Neural cell (in vitro differentiated cells): Measurements from ENCODE around the gene OR5C1. TPM values are rescaled to one million over a fixed set of nuclear protein-coding genes. Genes with fewer than 3 reads are reported as not detected.

ENCODE experiments used
- H2AFZ ChIP-seq: fragments of 200-600, 300-800 bp; sonication (generic), shearing (Covaris generic); 2 replicates; pipeline ENCODE4 v1.6.0; 2014; ENCODE audit warnings: low read depth, mild to moderate bottlenecking, antibody characterized with exemption, low read length, moderate library complexity
- H3F3A ChIP-seq: fragments of 200-600 bp; shearing (Covaris generic); 2 replicates; pipeline ENCODE4 v1.6.1; 2016; ENCODE audit warnings: mild to moderate bottlenecking, moderate library complexity, mixed read lengths, antibody characterized with exemption, low read length; ENCODE audit not compliant: insufficient read depth, poor library complexity, severe bottlenecking
- H3K27ac ChIP-seq: fragments of 200-600, 300-800 bp; sonication (generic), shearing (Covaris generic); 2 replicates; pipeline ENCODE4 v1.5.1; 2014; ENCODE audit warnings: mild to moderate bottlenecking, low read length, moderate library complexity
- H3K27me3 ChIP-seq: fragments of 300-800, 200-600 bp; sonication (generic), shearing (Covaris generic); 2 replicates; pipeline ENCODE4 v1.6.0; 2014; ENCODE audit warnings: mild to moderate bottlenecking, low read depth, low read length, moderate library complexity; ENCODE audit not compliant: insufficient read depth
- H3K36me3 ChIP-seq: fragments of 300-800, 200-600 bp; sonication (generic), shearing (Covaris generic); 2 replicates; pipeline ENCODE4 v1.5.1; 2014; ENCODE audit warnings: mild to moderate bottlenecking, antibody characterized with exemption, low read length, moderate library complexity; ENCODE audit not compliant: insufficient read depth
- H3K4me2 ChIP-seq: fragments of 300-800, 200-600 bp; sonication (generic), shearing (Covaris generic); 2 replicates; pipeline ENCODE4 v1.6.0; 2014; ENCODE audit warnings: mild to moderate bottlenecking, low read length
- H3K4me3 ChIP-seq: fragments of 300-800, 200-600 bp; sonication (generic), shearing (Covaris generic); 2 replicates; pipeline ENCODE4 v1.5.1; 2014; ENCODE audit warnings: mild to moderate bottlenecking, low read length, moderate library complexity
- H3K79me2 ChIP-seq: fragments of 200-600 bp; shearing (Covaris generic); replicated peaks from 2 replicates; pipeline ENCODE4 v1.6.0; 2014; ENCODE audit warnings: mild to moderate bottlenecking, low read length, moderate library complexity; ENCODE audit not compliant: insufficient read depth
- H3K9ac ChIP-seq: fragments of 300-800, 200-600 bp; sonication (generic), shearing (Covaris generic); 2 replicates; pipeline ENCODE4 v1.6.1; 2016; ENCODE audit warnings: mild to moderate bottlenecking, low read length, mixed read lengths
- H3K9me2 ChIP-seq: fragments of 200-600 bp; shearing (Covaris generic); 2 replicates; pipeline ENCODE4 v1.6.1; 2016; ENCODE audit warnings: mild to moderate bottlenecking, low read length, mixed read lengths; ENCODE audit not compliant: insufficient read depth
- H3K9me3 ChIP-seq: fragments of 200-600, 300-800 bp; sonication (generic), shearing (Covaris generic); 2 replicates; pipeline ENCODE4 v1.6.1; 2016; ENCODE audit warnings: mild to moderate bottlenecking, mixed run types, low read length, moderate library complexity, mixed read lengths
- H4K20me1 ChIP-seq: fragments of 200-600 bp; shearing (Covaris generic); 2 replicates; pipeline ENCODE4 v1.6.1; 2016; ENCODE audit warnings: mild to moderate bottlenecking, mixed run types; ENCODE audit not compliant: insufficient read depth
- EP300 ChIP-seq: fragments of 450-650 bp; conservative IDR thresholded peaks from 2 replicates; pipeline ENCODE4 v1.6.1; 2014; ENCODE audit warnings: antibody characterized with exemption, mild to moderate bottlenecking, moderate library complexity; ENCODE audit not compliant: poor library complexity, severe bottlenecking
- EZH2 ChIP-seq: fragments of 200-600, 300-800 bp; shearing (Covaris generic), sonication (generic); IDR thresholded peaks from 2 replicates; pipeline ENCODE4 v1.6.1; 2014; ENCODE audit warnings: antibody characterized with exemption, low read length, borderline replicate concordance, mild to moderate bottlenecking; ENCODE audit not compliant: insufficient read depth, poor library complexity, severe bottlenecking
- MXI1 ChIP-seq: fragments of 450-650 bp; conservative IDR thresholded peaks from 2 replicates; pipeline ENCODE4 v1.6.1; 2014; ENCODE audit warnings: antibody characterized with exemption, mild to moderate bottlenecking; ENCODE audit not compliant: poor library complexity, severe bottlenecking
- POLR2AphosphoS5 ChIP-seq: IDR thresholded peaks from 2 replicates; pipeline ENCODE4 v1.6.1; 2012
- RAD21 ChIP-seq: fragments of 450-650 bp; conservative IDR thresholded peaks from 2 replicates; pipeline ENCODE4 v1.6.1; 2014; ENCODE audit warnings: antibody characterized with exemption, mild to moderate bottlenecking, moderate library complexity
- REST ChIP-seq: IDR thresholded peaks from 2 replicates; pipeline ENCODE4 v1.6.1; 2012; ENCODE audit warnings: borderline replicate concordance
- SMC3 ChIP-seq: fragments of 450-650 bp; conservative IDR thresholded peaks from 2 replicates; pipeline ENCODE4 v1.6.1; 2014; ENCODE audit warnings: antibody characterized with exemption, mild to moderate bottlenecking, moderate library complexity; ENCODE audit not compliant: poor library complexity
- TAF1 ChIP-seq: IDR thresholded peaks from 2 replicates; pipeline ENCODE4 v1.6.1; 2012; ENCODE audit warnings: low read depth
- polyA plus RNA-seq: library from polyadenylated mRNA; depleted of rRNA; stranded (reverse); fragments of >200 nt; gene quantifications from 2 replicates; pipeline ENCODE4 v1.2.3, GENCODE V29; 2014
- TF ChIP-seq, protein P1 (sequence below): fragments of 450-650 bp; IDR thresholded peaks from 2 replicates; pipeline ENCODE4 v1.5.1; 2014; ENCODE audit warnings: antibody characterized with exemption, mild to moderate bottlenecking, moderate library complexity; ENCODE audit not compliant: poor library complexity, severe bottlenecking

OR5C1 gene
- polyA plus RNA-seq, 1 donor from 2014 or later = not detected

DNA sequence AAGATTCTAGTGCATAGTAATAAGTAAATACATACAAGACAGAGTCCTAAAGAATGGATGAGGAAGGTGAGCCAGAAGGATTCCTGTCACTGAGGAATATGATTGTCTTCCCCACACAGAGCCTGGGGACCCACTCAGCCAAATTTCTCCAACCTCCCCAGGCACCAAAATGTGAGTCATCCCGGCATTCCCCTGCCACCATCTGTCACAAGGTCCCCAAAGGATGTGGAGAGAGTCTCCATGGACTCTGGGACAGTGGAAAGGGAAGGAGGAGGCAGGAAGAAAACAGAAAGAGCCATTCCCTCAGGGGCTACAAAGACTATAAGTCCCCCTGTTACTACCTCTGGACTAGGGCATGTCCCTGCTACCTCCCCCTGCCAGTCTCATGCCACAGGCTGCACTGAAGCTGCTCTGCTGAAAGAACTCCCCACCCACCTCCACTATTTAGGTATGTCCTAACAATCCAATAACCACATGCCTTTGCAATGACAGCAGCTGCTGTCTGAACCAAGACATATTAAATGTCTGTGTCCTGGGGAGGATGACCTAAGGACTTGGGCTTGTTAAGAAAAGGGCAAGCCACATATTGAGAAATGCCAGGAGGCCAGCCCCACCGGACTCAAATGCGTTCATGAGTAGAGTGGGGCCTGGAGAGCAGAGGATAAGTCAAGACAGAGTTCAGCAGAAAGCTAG lies 10.7 kb upstream of the OR5C1 start:
- Histone ChIP-seq H3K9me2 (no peaks in the 10 kb centered on the region), H3F3A (no peaks in the 10 kb centered on the region), H3K9ac (no peak overlapping the region), H3K27me3 (no peaks in the 10 kb centered on the region), H4K20me1 (no peaks in the 10 kb centered on the region), H3K4me3 (no peak overlapping the region), H3K4me2 (no peak overlapping the region), H3K9me3 (peaks cover 1% of the 10 kb centered on the region), H3K36me3 (no peaks in the 10 kb centered on the region), H3K27ac (no peak overlapping the region), H3K79me2 (no peaks in the 10 kb centered on the region), H2AFZ (no peak overlapping the region)
- TF ChIP-seq TAF1 (no peak), MXI1 (no peak)

DNA sequence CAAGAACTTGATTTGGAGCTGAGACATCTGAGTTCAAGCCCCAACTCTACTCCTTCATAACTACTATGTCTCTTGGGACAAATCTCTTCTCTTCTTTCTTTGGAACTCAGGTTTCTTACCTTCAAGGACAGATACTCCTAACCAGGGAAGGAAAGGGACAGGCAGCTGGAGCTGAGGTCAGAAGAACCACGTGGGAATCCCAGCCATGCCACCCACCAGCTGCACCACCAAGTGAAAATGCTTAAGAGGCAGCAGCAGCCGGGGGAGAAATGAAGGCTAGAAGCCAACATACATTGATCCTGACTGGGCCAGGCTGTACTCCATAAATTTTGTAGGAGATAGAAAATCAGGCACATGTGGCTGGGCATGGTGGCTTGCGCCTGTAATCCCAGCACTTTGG lies 9.6 kb upstream of the OR5C1 start:
- Histone ChIP-seq H3K9ac (no peak overlapping the region), H3K79me2 (no peaks in the 10 kb centered on the region), H3K4me3 (no peak overlapping the region), H3K27ac (no peak overlapping the region), H3K9me3 (no peaks in the 10 kb centered on the region), H3K27me3 (no peaks in the 10 kb centered on the region), H3F3A (no peaks in the 10 kb centered on the region), H2AFZ (no peak overlapping the region), H3K9me2 (no peaks in the 10 kb centered on the region), H3K36me3 (no peaks in the 10 kb centered on the region), H3K4me2 (no peak overlapping the region), H4K20me1 (no peaks in the 10 kb centered on the region)
- TF ChIP-seq POLR2AphosphoS5 (no peak), TAF1 (no peak), MXI1 (no peak), EP300 (no peak), REST (no peak), SMC3 (no peak), EZH2 (no peak), RAD21 (no peak)
- TF ChIP-seq, protein P1, sequence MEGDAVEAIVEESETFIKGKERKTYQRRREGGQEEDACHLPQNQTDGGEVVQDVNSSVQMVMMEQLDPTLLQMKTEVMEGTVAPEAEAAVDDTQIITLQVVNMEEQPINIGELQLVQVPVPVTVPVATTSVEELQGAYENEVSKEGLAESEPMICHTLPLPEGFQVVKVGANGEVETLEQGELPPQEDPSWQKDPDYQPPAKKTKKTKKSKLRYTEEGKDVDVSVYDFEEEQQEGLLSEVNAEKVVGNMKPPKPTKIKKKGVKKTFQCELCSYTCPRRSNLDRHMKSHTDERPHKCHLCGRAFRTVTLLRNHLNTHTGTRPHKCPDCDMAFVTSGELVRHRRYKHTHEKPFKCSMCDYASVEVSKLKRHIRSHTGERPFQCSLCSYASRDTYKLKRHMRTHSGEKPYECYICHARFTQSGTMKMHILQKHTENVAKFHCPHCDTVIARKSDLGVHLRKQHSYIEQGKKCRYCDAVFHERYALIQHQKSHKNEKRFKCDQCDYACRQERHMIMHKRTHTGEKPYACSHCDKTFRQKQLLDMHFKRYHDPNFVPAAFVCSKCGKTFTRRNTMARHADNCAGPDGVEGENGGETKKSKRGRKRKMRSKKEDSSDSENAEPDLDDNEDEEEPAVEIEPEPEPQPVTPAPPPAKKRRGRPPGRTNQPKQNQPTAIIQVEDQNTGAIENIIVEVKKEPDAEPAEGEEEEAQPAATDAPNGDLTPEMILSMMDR = no peak
